Measurements from ENCODE around the gene MYH6.

MYH6 gene

DNA sequence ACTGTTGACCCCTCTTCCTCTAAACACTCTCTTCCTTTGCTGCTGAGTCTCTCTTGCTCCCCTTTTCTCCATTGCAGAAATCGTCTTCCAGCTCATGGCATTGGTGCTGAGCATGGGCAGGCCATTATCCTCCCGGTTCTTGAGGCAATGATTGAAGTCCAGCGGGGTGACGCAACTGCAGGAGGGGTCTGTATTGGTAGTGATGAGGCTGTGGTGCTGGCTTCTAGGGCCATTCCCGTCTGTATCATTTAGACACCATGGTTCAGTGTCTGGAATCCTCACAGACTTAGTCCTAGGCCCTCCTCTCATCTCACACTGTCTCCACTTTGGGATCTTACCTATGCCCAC, 54.7 kb downstream of the MYH6 start:
- no peak for DNase-seq

DNA sequence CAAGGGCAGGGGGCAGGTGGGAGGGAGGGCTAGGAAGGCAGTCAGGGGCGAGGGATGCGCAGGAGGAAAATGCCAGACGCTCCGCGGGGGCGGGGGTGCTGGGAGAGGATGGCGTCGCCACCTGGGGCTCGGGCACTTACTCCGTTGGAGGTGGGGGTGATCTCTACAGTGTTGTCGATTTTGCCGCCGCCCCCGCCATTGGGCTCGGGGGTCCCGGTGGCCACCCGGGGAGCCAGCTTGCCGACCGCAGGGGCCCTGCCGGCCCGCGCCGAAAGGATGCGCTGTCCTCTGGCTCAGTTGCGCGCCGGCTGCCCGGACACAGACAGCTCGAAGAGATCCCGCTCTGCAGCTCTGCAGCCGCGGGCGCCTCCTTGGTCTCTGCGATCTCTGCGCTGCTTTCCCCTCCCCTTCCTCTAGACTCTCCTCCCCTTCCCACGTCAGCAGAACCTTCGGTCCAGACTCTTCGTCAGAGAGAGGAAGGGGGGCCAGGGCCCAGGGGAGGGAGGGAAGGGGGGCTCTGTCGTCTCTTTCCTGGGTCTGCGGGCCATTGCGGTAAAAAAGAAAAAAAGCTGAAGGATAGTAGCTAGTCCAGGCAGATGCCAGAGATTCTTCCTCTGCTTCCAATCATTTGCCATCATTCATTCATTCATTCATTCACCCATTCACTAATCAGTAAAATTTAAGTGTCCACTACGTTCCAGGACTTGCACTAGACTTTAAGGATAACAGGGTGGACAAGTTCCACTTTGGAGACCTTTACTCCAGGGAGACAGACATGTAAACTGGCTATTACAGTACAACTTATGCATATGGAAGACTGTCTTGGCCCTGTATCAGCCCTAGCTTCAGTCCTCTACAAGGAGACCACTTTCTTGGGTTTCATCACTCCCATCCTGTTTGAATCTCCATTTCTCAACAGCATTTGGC, 55.3 kb downstream of the MYH6 start, which contains the start of gene SLC22A17:
Gene SLC22A17, minus strand, starts transcription at position 382 of the 927 bp plus-strand sequence.
- DNase-seq = peak; percentile 56

DNA sequence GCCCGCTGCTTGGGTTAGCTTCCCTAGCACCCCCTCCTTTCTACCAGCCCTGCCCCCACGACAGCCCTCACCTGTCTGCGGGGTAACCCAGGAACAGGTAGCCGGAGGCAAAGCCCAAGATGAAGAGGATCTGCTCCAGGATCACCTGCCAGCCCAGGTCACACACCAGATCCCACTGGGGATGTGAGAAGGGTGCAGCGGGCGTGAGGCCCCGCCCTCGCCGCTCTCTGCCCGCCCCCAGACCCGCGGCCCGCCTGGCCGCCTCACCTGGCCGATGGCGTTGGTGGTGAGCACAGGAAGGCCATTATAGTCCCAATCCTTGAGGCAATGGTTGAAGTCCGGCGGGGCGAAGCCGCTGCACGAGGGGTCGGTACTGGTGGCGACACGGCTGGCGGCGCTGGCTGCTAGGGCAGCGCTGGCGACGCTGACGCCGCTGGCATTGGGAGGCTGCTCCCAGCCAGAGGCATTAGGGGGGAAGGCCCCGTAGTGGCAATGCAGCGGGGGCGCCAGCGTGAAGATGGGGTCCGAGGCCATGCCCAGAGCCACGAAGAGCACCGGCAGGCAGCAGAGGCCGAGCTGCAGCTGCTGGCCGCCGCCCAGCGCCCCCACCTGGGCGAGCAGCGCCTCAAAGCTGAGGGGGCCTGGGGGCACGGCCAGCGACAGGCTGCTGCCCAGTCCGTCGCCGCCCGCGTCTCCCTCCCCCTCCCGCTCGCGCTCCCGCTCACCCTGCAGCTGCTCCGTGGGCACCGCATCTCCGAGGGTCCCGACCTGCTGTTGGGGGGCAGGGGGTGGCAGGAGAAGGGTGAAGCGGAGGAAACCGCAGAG, 56.2 kb downstream of the MYH6 start:
- DNase-seq = no peak

DNA sequence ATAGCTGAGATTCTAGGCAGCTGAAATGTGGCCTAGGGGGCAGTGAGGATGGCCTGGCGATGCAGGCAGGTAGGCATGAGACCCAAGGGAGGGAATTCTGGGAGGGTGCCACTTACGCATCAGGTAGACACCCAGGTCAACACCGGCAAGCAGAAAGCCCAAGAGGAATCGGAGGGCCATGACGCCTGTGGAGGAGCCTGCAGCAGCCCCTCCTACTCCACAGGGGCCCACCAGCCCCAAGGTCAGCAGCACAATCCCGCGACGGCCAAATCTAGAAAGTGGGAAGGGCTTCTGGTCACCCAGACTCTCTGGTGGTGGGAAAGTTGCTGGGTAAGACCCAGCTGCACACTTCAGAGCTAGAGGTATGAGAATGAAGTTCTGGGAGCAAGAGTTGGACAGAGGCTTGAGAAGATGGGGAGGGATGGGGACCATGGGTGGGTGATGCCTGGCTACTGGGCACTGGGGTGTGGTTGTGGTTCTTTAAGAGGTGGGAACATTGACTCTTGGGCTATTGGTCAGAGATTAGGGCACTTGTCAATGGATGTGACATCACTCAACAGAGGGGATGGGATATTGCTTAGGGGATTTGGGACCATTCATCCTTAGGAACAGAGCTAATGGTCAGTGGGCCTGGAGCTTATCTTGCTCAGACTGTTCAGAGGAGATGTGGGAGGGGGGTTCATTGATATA, 58.8 kb downstream of the MYH6 start:
- no peak for DNase-seq

DNA sequence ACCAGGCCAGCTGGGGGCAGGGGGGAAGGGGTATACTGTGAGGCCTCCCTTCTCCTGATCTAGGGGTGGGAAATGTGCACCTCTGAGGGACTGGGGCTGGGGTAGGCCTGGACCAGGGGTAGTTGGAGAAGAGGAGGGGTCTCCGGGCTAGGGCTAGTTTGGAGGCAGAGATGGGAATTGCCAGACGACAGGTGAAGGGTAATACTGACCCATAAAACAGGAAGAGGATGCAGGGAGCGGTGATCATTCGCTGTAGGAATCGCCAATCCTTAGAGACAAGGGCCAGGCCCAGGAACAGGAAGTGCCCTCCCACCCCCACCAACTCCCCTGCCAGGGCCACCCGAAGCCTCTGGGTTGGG, 59.8 kb downstream of the MYH6 start:
- no peak for DNase-seq

DNA sequence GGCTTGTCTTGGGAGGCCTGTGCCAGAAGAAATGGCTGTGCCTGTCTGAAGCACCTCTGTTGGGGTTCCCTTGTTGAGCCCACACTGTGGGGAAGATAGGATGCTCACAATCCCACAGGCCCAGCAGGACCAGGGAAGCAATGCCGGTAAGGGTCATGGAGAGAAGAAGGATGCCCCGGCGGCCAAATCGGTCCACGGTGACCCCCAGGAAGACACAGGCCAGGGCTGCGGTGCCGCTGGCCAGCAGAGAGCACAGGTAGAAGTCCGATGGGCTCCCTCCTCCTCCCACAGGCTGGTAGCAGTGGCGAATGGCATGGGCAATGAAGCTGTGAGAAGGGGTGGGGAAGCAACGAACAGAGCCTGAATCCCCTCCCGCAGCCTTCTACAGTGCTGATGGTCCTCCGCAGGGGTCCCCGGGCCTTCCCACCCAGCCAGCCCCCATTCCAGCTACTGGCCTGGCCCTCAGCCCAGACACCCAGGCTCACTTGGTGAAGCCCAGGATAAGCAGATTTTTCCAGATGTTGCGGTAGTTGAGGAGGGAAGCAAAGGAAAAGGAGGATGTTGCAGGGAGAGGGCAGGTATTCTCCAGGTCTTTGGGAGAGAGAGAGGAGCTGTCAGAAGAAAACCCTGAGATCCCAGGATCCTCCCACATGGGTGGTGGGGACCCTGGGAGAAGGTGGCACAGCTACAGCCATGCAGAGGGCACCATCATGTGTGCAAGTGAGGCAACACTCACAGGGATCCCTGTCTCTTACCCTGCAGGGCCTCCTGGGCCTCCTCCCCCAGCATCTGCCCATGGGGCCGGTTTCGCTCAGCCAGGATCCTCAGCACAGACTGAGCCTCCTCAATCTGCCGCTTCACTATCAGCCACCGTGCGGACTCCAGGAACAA, 60.4 kb downstream of the MYH6 start:
- DNase-seq = no peak

DNA sequence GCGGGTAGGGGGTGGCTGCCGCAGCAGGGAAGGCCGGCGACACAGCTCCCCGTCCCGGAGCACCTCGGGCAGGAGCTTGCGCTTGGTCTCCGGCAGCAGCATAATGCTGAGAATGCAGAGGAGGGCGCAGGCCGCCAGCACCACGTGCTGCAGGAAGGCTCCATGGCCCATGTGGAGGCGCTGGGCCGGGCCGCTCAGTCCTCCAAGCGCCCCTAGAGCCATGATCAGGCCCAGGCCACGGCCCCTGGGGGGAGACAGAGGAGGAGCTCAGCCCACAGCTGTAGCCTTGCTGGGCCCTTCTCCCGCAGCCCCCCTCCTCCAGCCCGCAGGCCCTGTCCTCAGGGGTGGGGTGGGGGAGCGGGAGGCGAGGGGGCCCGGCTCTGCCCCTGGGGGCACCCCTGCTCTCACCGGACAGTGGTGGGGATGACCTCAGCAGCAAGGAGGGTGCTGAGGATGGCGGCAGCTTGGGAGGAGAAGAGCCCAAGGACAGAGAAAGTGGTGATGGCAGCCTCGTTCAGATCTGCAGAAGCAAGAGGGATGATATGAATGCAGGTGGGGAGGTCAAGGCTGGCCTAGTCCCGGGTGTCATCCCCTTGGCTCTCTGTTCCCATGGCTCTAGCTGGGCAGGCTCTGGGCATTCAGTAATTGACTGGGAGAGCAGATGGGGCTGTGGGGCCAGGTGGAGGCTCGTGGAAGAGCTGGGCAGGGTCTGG, 61.2 kb downstream of the MYH6 start:
- DNase-seq = no peak

DNA sequence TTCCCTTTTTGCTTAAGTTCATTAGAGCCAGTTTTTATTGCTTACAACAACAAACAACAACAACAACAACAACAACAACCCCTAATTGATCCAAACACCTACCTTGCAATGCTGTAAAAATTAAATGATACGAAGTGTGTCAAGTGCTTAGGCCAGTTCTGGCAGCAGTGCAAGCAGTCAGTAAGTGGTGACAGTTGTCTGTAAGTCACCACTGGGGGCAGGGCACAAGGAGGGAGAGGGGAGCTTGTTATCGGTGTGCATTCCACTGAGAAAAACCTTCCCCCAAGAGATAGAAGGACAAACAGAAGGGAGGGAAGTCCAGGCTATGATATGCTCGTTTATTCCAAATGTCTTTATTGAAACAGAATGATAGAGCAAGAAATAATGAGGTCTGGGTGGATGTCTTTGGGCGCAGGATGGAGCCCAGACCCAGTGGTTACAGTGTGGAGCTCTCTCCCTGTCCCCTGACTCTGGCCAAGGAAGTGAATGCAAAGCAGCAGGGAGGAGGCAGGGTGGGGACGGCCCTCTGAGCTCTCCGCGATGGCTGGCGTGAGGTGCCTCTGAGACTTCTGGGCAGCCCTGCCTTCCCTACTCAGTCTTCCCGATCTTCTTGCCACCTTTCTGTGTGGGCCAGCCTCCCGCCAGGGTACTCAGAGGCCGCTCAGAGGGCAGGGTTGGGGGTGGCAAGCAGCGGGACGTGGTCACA, 61.9 kb downstream of the MYH6 start:
- no peak for DNase-seq

DNA sequence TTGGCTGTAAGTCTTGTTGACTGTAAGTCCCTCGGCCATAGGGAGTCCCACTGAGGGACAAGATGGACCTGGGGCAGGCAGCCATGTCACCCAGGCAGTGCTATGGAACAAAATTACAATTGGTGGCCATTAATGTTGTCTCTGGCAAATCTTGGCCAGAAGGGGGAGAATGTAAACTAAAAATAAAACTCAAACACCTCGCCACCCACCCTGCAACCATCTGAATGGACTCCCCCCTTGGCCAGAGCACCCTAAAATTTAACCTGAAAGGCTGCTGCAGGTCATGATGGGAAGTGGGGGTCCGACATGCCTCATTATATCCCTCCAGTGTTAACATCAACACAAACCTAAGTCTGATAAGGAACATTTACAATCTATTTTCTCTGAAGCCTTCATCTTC, 63.6 kb downstream of the MYH6 start:
- DNase-seq = no peak

DNA sequence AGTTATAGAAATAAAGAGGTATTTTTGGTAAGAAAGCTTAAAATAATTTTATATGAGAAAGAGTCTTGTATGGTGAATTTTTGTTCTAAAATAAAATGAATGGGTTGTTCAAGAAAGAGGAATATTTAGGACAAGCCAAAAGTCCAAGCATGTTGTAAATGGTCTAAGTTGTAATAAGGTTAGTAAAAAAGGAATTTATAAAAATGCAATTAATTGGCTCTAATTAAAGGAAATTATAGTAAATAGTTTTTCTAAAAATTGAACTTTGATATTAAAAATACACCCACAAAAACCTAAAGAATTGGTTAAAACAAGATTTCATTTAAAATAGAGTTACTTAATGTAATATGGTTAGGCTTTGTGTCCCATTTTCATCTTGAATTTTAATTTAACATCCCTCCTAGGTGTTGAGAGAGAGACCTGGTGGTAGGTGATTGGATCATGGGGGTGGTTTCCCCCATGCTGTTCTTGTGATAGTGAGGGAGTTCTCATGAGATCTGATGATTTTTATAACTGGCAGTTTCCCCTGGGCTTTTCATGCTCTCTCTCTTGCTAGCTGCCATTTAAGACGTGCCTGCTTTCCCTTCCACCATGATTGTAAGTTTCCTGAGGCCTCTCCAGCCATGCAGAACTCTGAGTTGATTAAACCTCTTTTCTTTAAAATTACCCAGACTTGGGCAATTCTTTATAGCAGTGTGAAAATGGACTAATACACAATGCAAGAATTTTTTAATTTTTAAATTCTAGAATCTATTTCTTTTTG, 68.4 kb downstream of the MYH6 start:
- no peak for DNase-seq

DNA sequence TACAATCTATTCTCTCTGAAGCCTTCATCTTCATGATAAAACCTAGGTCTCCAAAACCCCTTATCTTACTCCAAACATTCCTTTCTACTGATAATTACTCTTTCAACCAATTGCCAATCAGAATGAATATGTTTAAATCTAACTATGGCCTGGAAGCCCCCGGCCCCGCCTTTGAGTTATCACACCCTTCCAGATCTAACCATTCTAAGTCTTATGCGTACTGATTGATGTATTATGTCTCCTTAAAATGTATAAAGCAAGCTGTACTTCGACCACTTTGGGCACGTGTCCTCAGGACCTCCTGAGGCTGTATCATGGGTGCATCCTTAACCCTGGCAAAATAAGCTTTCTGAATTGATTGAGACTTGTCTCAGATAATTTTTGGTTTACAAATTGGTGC, 72.5 kb downstream of the MYH6 start:
- DNase-seq = no peak

Data from stimulated activated CD4-positive, alpha-beta T cell treated with anti-CD3 and anti-CD28 coated beads, Interleukin-4, amount 100 ng/mL, for 1 hour (primary cell).